ENCODE results near the gene MARK2.

MARK2 gene

GRCh38 chr11:63831326-63831725 is 7.6 kb upstream of the MARK2 start:
- no peak for DNase-seq

- no peak for DNase-seq
Observed at GRCh38 chr11:63832336-63832735, 6.6 kb upstream of the MARK2 start.

- no peak for DNase-seq
Observed at GRCh38 chr11:63833048-63833447, 5.9 kb upstream of the MARK2 start.

GRCh38 chr11:63834535-63835157 is 4.3 kb upstream of the MARK2 start:
- no peak for DNase-seq

- no peak for DNase-seq
Observed at GRCh38 chr11:63835158-63835545, 3.8 kb upstream of the MARK2 start.

- DNase-seq: peak; percentile 68
Observed at GRCh38 chr11:63837027-63837688, 1.8 kb upstream of the MARK2 start.

- no peak for DNase-seq
Observed at GRCh38 chr11:63837739-63838138, 1.2 kb upstream of the MARK2 start.

- no peak for DNase-seq
Observed at GRCh38 chr11:63838150-63838677, 696 bp upstream of the MARK2 start.

GRCh38 chr11:63839508-63840355 is 822 bp downstream of the MARK2 start:
- peak; percentile 42 for DNase-seq

- no peak for DNase-seq
Observed at GRCh38 chr11:63840356-63841060, 1.6 kb downstream of the MARK2 start.

GRCh38 chr11:63841554-63841953 is 2.6 kb downstream of the MARK2 start:
- no peak for DNase-seq

- no peak for DNase-seq
Observed at GRCh38 chr11:63843041-63843440, 4.1 kb downstream of the MARK2 start.

GRCh38 chr11:63844836-63845235 is 5.9 kb downstream of the MARK2 start:
- no peak for DNase-seq

GRCh38 chr11:63845303-63845702 is 6.4 kb downstream of the MARK2 start:
- DNase-seq: no peak

GRCh38 chr11:63845911-63846310 is 7.0 kb downstream of the MARK2 start:
- no peak for DNase-seq

GRCh38 chr11:63846897-63847296 is 8.0 kb downstream of the MARK2 start:
- no peak for DNase-seq

GRCh38 chr11:63847363-63847762 is 8.5 kb downstream of the MARK2 start:
- no peak for DNase-seq

GRCh38 chr11:63849691-63850090 is 10.8 kb downstream of the MARK2 start:
- DNase-seq: no peak

GRCh38 chr11:63850920-63851319 is 12.0 kb downstream of the MARK2 start:
- no peak for DNase-seq

GRCh38 chr11:63851364-63851763 is 12.5 kb downstream of the MARK2 start:
- DNase-seq: no peak

- DNase-seq: no peak
Observed at GRCh38 chr11:63853476-63853875, 14.6 kb downstream of the MARK2 start.

GRCh38 chr11:63854696-63855095 is 15.8 kb downstream of the MARK2 start:
- DNase-seq: no peak

- DNase-seq: no peak
Observed at GRCh38 chr11:63855975-63856374, 17.1 kb downstream of the MARK2 start.

Measured in activated CD4-positive, CD25-positive, alpha-beta regulatory T cell treated with anti-CD3 and anti-CD28 coated beads, Interleukin-2, amount 50 U/mL, for 72 hours (primary cell).